Neutrophil (primary cell): ENCODE data around the gene TBCB.
A peak's percentile ranks its signal among the peaks of the same experiment; 100 is the strongest.
"Not testable (repeated sequence)": the region's sequence is repeated elsewhere in the genome, so short reads cannot be mapped to it uniquely, and the experiment has no call there.

ENCODE experiments used
- H3K27ac ChIP-seq: fragments of 200-600 bp; sonication (generic); 2 replicates; pipeline ENCODE4 v1.5.1; 2016; ENCODE audit warnings: mild to moderate bottlenecking, moderate library complexity
- H3K27me3 ChIP-seq: fragments of 200-600 bp; sonication (generic); 2 replicates; pipeline ENCODE4 v1.6.0; 2016; ENCODE audit warnings: mild to moderate bottlenecking
- H3K36me3 ChIP-seq: fragments of 200-600 bp; sonication (generic); 2 replicates; pipeline ENCODE4 v1.5.1; 2017
- H3K4me1 ChIP-seq, 2 experiments: fragments of 200-600 bp in 1 of 2; sonication (generic) in 1 of 2; 1 replicate in 1 of 2; 2 replicates in 1 of 2; pipeline versions ENCODE4 v1.5.1 to v1.6.1; 2013 to 2016; ENCODE audit warnings: low read depth in 1 of 2, low read length in 1 of 2, mild to moderate bottlenecking in 1 of 2, moderate library complexity in 1 of 2; ENCODE audit not compliant: control insufficient read depth in 1 of 2, insufficient read depth in 1 of 2
- H3K4me3 ChIP-seq, 2 experiments: fragments of 200-600 bp in 1 of 2; sonication (generic) in 1 of 2; 1 replicate in 1 of 2; 2 replicates in 1 of 2; pipeline ENCODE4 v1.5.1; 2013 to 2016; ENCODE audit warnings: low read depth in 1 of 2, low read length in 1 of 2, mild to moderate bottlenecking in 1 of 2, moderate library complexity in 1 of 2
- H3K9me3 ChIP-seq: fragments of 200-600 bp; sonication (generic); 2 replicates; pipeline ENCODE4 v1.5.1; 2016
- TF ChIP-seq, protein P1 (sequence below): fragments of 200-600 bp; sonication (generic); IDR thresholded peaks from 2 replicates; pipeline ENCODE4 v1.5.1; 2016; ENCODE audit warnings: antibody characterized with exemption

The TBCB gene

GRCh38 chr19:36125557-36125956 lies 10.3 kb downstream of the TBCB start:
- no peaks in the 10 kb centered on the region for H3K27me3 ChIP-seq
- peaks cover 53% of the 10 kb centered on the region for H3K36me3 ChIP-seq
- no peaks in the 10 kb centered on the region for H3K9me3 ChIP-seq
- H3K4me3 ChIP-seq: no peak overlapping the region
- H3K4me1 ChIP-seq: peaks cover 18 to 25% of the 10 kb centered on the region in 2 experiments
- TF ChIP-seq, protein P1, sequence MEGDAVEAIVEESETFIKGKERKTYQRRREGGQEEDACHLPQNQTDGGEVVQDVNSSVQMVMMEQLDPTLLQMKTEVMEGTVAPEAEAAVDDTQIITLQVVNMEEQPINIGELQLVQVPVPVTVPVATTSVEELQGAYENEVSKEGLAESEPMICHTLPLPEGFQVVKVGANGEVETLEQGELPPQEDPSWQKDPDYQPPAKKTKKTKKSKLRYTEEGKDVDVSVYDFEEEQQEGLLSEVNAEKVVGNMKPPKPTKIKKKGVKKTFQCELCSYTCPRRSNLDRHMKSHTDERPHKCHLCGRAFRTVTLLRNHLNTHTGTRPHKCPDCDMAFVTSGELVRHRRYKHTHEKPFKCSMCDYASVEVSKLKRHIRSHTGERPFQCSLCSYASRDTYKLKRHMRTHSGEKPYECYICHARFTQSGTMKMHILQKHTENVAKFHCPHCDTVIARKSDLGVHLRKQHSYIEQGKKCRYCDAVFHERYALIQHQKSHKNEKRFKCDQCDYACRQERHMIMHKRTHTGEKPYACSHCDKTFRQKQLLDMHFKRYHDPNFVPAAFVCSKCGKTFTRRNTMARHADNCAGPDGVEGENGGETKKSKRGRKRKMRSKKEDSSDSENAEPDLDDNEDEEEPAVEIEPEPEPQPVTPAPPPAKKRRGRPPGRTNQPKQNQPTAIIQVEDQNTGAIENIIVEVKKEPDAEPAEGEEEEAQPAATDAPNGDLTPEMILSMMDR: no peak
- no peak overlapping the region for H3K27ac ChIP-seq

DNA sequence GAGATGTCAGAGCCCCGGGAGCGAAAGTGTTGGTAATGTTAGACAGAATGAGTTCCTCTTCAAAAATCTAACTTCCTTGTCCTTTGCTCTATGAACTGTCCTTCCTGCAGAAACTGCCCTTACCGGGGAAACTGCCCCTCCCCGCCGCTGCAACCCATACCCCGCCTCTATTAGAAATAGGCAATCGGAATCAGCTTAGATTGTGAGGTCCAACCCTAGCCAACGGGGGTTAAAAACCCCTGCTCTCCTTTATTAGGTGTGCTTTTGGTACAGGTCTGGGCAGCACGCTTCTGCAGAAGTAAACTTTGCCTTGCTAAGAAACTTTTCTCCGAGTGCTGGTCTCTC lies 13.1 kb downstream of the TBCB start:
- peaks cover 28% of the 10 kb centered on the region for H3K36me3 ChIP-seq
- H3K9me3 ChIP-seq: no peaks in the 10 kb centered on the region
- TF ChIP-seq, protein P1: no peak
- peak overlapping the region; percentile 90 for H3K27ac ChIP-seq
- peak overlapping the region; percentile 93 to 96 for H3K4me3 ChIP-seq
- H3K27me3 ChIP-seq: no peaks in the 10 kb centered on the region
- H3K4me1 ChIP-seq: peaks cover 41 to 47% of the 10 kb centered on the region in 2 experiments

- H3K27me3 ChIP-seq, H3K9me3 ChIP-seq, H3K36me3 ChIP-seq, H3K4me3 ChIP-seq: not testable (repeated sequence)
- peak overlapping the region; percentile 73 for H3K27ac ChIP-seq
- H3K4me1 ChIP-seq: peaks cover 41 to 47% of the 10 kb centered on the region in 2 experiments
Observed at GRCh38 chr19:36131221-36131620, 16.0 kb downstream of the TBCB start.

- H3K4me1 ChIP-seq: peaks cover 26 to 35% of the 10 kb centered on the region in 2 experiments
- not testable (repeated sequence) for H3K4me3 ChIP-seq, H3K27ac ChIP-seq, H3K36me3 ChIP-seq, H3K27me3 ChIP-seq, H3K9me3 ChIP-seq
Observed at GRCh38 chr19:36134867-36135266, 19.6 kb downstream of the TBCB start.

GRCh38 chr19:36136964-36137686 lies 21.9 kb downstream of the TBCB start:
- Histone ChIP-seq H3K27me3 (no peaks in the 10 kb centered on the region), H3K9me3 (no peaks in the 10 kb centered on the region), H3K4me3 (no peak overlapping the region), H3K27ac (no peak overlapping the region), H3K36me3 (peaks cover 1% of the 10 kb centered on the region), H3K4me1 (peaks cover 23 to 30% of the 10 kb centered on the region in 2 experiments)
- TF ChIP-seq, protein P1: no peak

GRCh38 chr19:36139120-36139472 lies 23.8 kb downstream of the TBCB start:
- TF ChIP-seq, protein P1: no peak
- H3K27me3 ChIP-seq: no peaks in the 10 kb centered on the region
- peak overlapping the region; percentile 92 for H3K27ac ChIP-seq

More at GRCh38 chr19:36139120-36139472, 23.8 kb downstream of the TBCB start:
- Histone ChIP-seq H3K9me3 (no peaks in the 10 kb centered on the region), H3K36me3 (peaks cover 15% of the 10 kb centered on the region), H3K4me1 (peaks cover 16 to 24% of the 10 kb centered on the region in 2 experiments), H3K4me3 (peak overlapping the region; percentile 76 to 92)
